GM23248 (cell line): ENCODE data around the gene ZFX.

ENCODE experiments used
- EZH2 ChIP-seq: fragments of 200-600 bp; sonication (generic); IDR thresholded peaks from 2 replicates; pipeline ENCODE4 v1.6.1; 2018; ENCODE audit warnings: antibody characterized with exemption, mild to moderate bottlenecking; ENCODE audit not compliant: insufficient read depth, poor library complexity, severe bottlenecking
- EZH2phosphoT487 ChIP-seq: fragments of 200-600 bp; sonication (generic); IDR thresholded peaks from 2 replicates; pipeline ENCODE4 v1.6.1; 2018; ENCODE audit warnings: antibody characterized with exemption, moderate library complexity, mild to moderate bottlenecking, low read depth; ENCODE audit not compliant: insufficient read depth

DNA sequence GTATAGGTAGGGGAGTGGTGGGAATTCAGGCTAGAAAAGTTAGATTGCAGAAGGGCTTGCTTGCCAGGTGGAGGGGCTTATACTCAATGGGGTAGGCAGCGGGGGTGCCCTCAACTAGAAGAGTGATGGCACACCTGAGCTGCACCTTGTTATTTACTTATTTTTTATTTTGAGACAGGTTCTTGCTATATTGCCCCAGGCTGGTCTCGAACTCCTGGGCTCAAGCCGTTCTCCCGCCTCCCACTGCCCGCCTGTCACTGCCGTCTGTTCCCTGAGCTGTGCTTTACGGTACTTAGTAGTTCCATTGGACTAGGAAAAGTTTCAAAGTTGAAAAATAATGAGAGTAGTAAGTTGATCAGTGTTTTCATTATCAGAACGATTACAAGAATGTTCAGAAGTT is 2.0 kb downstream of the ZFX start:
- TF ChIP-seq EZH2, result no peak
- TF ChIP-seq EZH2phosphoT487, result no peak
